Hepatocyte (in vitro differentiated cells): ENCODE results near the gene EEIG2.

Experiments used
- CTCF ChIP-seq: fragments of 200-600 bp; sonication (generic); IDR thresholded peaks from 2 replicates; pipeline ENCODE4 v1.5.1; 2016; ENCODE audit warnings: antibody characterized with exemption, mild to moderate bottlenecking; ENCODE audit not compliant: poor library complexity
- EZH2phosphoT487 ChIP-seq: fragments of 200-600 bp; sonication (generic); IDR thresholded peaks from one replicate; pipeline ENCODE4 v1.6.1; 2018; ENCODE audit warnings: antibody characterized with exemption, mild to moderate bottlenecking, low read depth, moderate library complexity; ENCODE audit not compliant: unreplicated experiment, severe bottlenecking

GRCh38 chr1:108573183-108573582, 13.3 kb downstream of the EEIG2 start:
- TF ChIP-seq EZH2phosphoT487 (no peak), CTCF (no peak)
